KOPT-K1 (cell line): Measurements from ENCODE around the gene MFSD6.

Experiments used
- H3K27ac ChIP-seq: fragments of 200-600 bp; sonication (generic); 2 replicates; pipeline ENCODE4 v1.5.1; 2016; ENCODE audit warnings: antibody characterized with exemption, mild to moderate bottlenecking, low read depth, low read length; ENCODE audit not compliant: poor library complexity, severe bottlenecking
- H3K36me3 ChIP-seq: fragments of 200-600 bp; sonication (generic); 2 replicates; pipeline ENCODE4 v1.5.1; 2017; ENCODE audit warnings: antibody characterized with exemption, mild to moderate bottlenecking, low read length, moderate library complexity; ENCODE audit not compliant: insufficient read depth
- H3K9me3 ChIP-seq: fragments of 200-600 bp; sonication (generic); 2 replicates; pipeline ENCODE4 v1.5.1; 2017; ENCODE audit warnings: antibody characterized with exemption, low read length, mild to moderate bottlenecking; ENCODE audit not compliant: insufficient read depth, poor library complexity, severe bottlenecking

Gene MFSD6

GRCh38 chr2:190443055-190443454, 34.9 kb downstream of the MFSD6 start:
- Histone ChIP-seq H3K27ac (no peak overlapping the region), H3K36me3 (peaks cover 19% of the 10 kb centered on the region), H3K9me3 (no peaks in the 10 kb centered on the region)

GRCh38 chr2:190443778-190444481, 35.8 kb downstream of the MFSD6 start:
- Histone ChIP-seq H3K9me3 (no peaks in the 10 kb centered on the region), H3K27ac (no peak overlapping the region), H3K36me3 (peaks cover 11% of the 10 kb centered on the region)

- Histone ChIP-seq H3K9me3 (no peaks in the 10 kb centered on the region), H3K36me3 (peaks cover 4% of the 10 kb centered on the region; the same call in 1 of the 2 replicates), H3K27ac (no peak overlapping the region)
These were observed 36.8 kb downstream of the MFSD6 start for GRCh38 chr2:190444976-190445375.

- peaks cover 4% of the 10 kb centered on the region; the same call in 1 of the 2 replicates for H3K36me3 ChIP-seq
- H3K27ac ChIP-seq: no peak overlapping the region
- no peaks in the 10 kb centered on the region for H3K9me3 ChIP-seq
These were observed 38.0 kb downstream of the MFSD6 start for GRCh38 chr2:190446193-190446592.

- no peak overlapping the region for H3K27ac ChIP-seq
These were observed 38.8 kb downstream of the MFSD6 start for GRCh38 chr2:190446750-190447516.

GRCh38 chr2:190447766-190448165, 39.6 kb downstream of the MFSD6 start:
- Histone ChIP-seq H3K36me3 (no peaks in the 10 kb centered on the region; the same call in 1 of the 2 replicates), H3K9me3 (no peaks in the 10 kb centered on the region), H3K27ac (no peak overlapping the region)

More at GRCh38 chr2:190446750-190447516, 38.8 kb downstream of the MFSD6 start:
- H3K9me3 ChIP-seq: no peaks in the 10 kb centered on the region
- no peaks in the 10 kb centered on the region for H3K36me3 ChIP-seq

- Histone ChIP-seq H3K36me3 (peaks cover 15% of the 10 kb centered on the region; the same call in 1 of the 2 replicates), H3K27ac (no peak overlapping the region), H3K9me3 (no peaks in the 10 kb centered on the region)
These were observed 41.8 kb downstream of the MFSD6 start for GRCh38 chr2:190449925-190450324.

GRCh38 chr2:190450363-190450762, 42.2 kb downstream of the MFSD6 start:
- peaks cover 15% of the 10 kb centered on the region; the same call in 1 of the 2 replicates for H3K36me3 ChIP-seq
- H3K9me3 ChIP-seq: no peaks in the 10 kb centered on the region
- no peak overlapping the region for H3K27ac ChIP-seq

- no peak overlapping the region for H3K27ac ChIP-seq
- H3K9me3 ChIP-seq: no peaks in the 10 kb centered on the region
- peaks cover 21% of the 10 kb centered on the region; the same call in 1 of the 2 replicates for H3K36me3 ChIP-seq
These were observed 43.5 kb downstream of the MFSD6 start for GRCh38 chr2:190451561-190452176.

- Histone ChIP-seq H3K9me3 (no peaks in the 10 kb centered on the region), H3K36me3 (peaks cover 29% of the 10 kb centered on the region; the same call in 1 of the 2 replicates), H3K27ac (no peak overlapping the region)
These were observed 44.3 kb downstream of the MFSD6 start for GRCh38 chr2:190452433-190452832.

- H3K36me3 ChIP-seq: peaks cover 35% of the 10 kb centered on the region; the same call in 1 of the 2 replicates
- H3K9me3 ChIP-seq: no peaks in the 10 kb centered on the region
- no peak overlapping the region for H3K27ac ChIP-seq
These were observed 46.6 kb downstream of the MFSD6 start for GRCh38 chr2:190454795-190455194.

- H3K36me3 ChIP-seq: peaks cover 36% of the 10 kb centered on the region; the same call in 1 of the 2 replicates
- H3K27ac ChIP-seq: no peak overlapping the region
- H3K9me3 ChIP-seq: no peaks in the 10 kb centered on the region
These were observed 47.4 kb downstream of the MFSD6 start for GRCh38 chr2:190455358-190456095.

- Histone ChIP-seq H3K36me3 (peaks cover 44% of the 10 kb centered on the region; the same call in 1 of the 2 replicates), H3K27ac (no peak overlapping the region), H3K9me3 (no peaks in the 10 kb centered on the region)
These were observed 48.7 kb downstream of the MFSD6 start for GRCh38 chr2:190456833-190457232.

- peaks cover 44% of the 10 kb centered on the region; the same call in 1 of the 2 replicates for H3K36me3 ChIP-seq
- no peak overlapping the region for H3K27ac ChIP-seq
- H3K9me3 ChIP-seq: no peaks in the 10 kb centered on the region
These were observed 49.1 kb downstream of the MFSD6 start for GRCh38 chr2:190457256-190457655.
